Ectodermal cell (in vitro differentiated cells): ENCODE results near the gene CACNA1F.

Source experiments
- H3K27ac ChIP-seq: 2 replicates; pipeline ENCODE4 v1.7.0; 2013; ENCODE audit warnings: mild to moderate bottlenecking, low read depth, low read length; ENCODE audit not compliant: insufficient read depth, poor library complexity, severe bottlenecking
- H3K27me3 ChIP-seq: 2 replicates; pipeline ENCODE4 v1.7.0; 2013; ENCODE audit warnings: mild to moderate bottlenecking, low read length; ENCODE audit not compliant: insufficient read depth, control insufficient read depth, poor library complexity, severe bottlenecking
- H3K36me3 ChIP-seq: one replicate; pipeline ENCODE4 v1.7.0; 2013; ENCODE audit warnings: low read length; ENCODE audit not compliant: control insufficient read depth, insufficient read depth
- H3K4me1 ChIP-seq: one replicate; pipeline ENCODE4 v1.7.0; 2013; ENCODE audit warnings: low read length; ENCODE audit not compliant: control insufficient read depth, insufficient read depth
- H3K4me3 ChIP-seq: 2 replicates; pipeline ENCODE4 v1.7.0; 2013; ENCODE audit warnings: low read depth, low read length, control low read depth; ENCODE audit not compliant: insufficient read depth
- H3K9me3 ChIP-seq: 2 replicates; pipeline ENCODE4 v1.7.0; 2013; ENCODE audit warnings: mild to moderate bottlenecking, low read length, moderate library complexity; ENCODE audit not compliant: control insufficient read depth
- WGBS, 2 experiments: methylation state at CpG; one replicate each; pipeline ENCODE4 v1.1.7; 2013; ENCODE audit warnings: missing lambda C conversion rate in 2 of 2; 5-methylcytosine and 5-hydroxymethylcytosine counted together

CACNA1F gene

DNA sequence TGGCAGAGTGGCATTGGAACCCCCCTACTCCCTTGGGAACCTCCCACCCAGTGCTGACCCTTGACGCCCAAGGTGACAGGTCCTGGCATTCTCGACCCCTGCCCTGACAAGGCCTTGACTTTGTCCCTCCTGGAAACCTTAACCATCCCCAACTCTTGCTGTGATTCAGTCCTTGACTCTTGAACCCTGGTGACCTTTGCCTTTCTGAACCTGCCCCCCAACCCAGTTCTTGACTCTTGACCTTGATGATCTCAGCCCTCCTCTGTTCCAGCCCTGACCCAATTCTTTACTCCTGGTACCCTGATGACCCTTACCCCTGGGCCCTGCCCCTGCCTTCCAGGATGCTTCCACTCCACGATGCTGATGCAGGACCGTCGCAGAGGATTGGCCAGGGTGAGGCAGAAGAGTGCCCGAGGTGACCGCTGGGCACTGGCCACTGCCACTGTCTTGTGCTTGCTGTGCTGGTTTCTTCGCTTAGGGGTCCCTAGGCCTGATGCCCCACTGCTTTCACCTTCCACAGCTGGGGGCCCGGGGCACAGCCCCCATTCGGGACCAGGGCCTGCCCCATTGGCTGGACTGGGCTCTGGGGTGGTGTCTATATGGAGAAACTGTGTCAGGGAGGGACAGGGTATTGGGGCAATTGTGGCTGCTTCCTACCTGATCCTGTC is 1.7 kb downstream of the CACNA1F start:
- 91 to 92% methylated on average over 9 to 10 of the region's 10 CpGs for WGBS, 2 experiments
- H3K36me3 ChIP-seq = no peaks in the 10 kb centered on the region
- H3K27me3 ChIP-seq = no peaks in the 10 kb centered on the region
- no peaks in the 10 kb centered on the region for H3K4me1 ChIP-seq
- H3K27ac ChIP-seq = no peak overlapping the region
- no peaks in the 10 kb centered on the region for H3K9me3 ChIP-seq
- H3K4me3 ChIP-seq = no peak overlapping the region

DNA sequence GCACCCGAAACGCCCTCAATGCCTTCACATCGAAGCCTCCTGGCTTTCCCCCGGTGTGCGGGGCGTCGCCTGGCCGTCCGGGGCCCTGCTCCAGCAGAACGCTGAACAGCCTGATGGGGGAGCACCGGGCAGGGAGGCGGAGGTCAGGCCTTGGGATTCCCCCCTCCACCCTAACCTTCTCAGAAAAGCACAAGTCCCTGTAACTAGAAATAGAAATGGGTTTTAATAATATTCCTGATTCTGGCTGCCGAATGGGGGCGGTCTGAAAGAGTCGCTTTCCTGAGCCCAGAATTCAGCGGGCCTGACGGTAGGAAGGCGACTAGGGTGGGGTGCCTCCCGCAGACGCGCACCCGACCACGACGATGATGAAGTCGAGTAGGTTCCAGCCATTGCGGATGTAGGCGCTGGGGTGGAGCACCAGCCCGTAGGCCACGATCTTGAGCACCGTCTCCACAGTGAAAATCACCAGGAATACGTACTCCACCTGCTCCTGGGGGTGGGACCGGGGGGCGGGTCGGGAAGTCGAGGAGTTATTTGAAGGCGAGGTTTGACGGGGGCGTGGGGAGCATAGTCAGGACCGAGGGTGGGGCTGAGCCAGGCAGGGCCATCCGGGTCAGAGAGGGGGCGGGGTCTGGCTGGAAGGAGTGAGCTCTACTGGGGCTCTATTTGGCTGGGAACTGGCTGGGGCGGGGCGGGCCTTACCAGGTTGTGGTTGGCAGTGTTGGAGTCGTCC is 2.5 kb downstream of the CACNA1F start:
- Histone ChIP-seq H3K27ac (no peak overlapping the region), H3K4me3 (peak overlapping the region; percentile 31)

DNA sequence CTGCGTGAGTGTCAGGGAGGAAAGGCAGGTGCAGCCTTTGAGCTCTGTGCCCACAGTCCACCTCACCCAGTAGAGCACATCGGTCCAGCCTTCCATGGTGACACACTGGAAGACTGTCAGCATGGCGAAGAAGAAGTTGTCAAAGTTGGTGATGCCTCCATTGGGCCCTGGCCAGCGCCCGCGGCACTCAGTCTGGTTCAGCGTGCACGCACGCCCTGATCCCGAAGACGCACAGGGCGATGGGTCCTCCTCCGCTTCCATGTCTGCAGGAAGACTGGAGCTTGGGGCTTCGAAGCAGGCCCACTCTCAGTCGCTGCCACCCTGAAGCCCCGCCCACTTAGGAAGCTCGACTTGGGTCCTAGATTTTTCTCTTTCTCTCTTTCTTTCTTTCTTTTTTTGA is 5.0 kb downstream of the CACNA1F start:
- Histone ChIP-seq H3K27ac (no peak overlapping the region), H3K36me3 (no peaks in the 10 kb centered on the region), H3K27me3 (no peaks in the 10 kb centered on the region), H3K9me3 (no peaks in the 10 kb centered on the region), H3K4me3 (no peak overlapping the region), H3K4me1 (no peaks in the 10 kb centered on the region)
- 88 to 90% methylated on average over 17 of the region's 17 CpGs for WGBS, 2 experiments

More for the DNA sequence above, 2.5 kb downstream of the CACNA1F start:
- Histone ChIP-seq H3K27me3 (no peaks in the 10 kb centered on the region), H3K4me1 (no peaks in the 10 kb centered on the region), H3K36me3 (no peaks in the 10 kb centered on the region), H3K9me3 (no peaks in the 10 kb centered on the region)
- 2 to 3% methylated on average over 43 of the region's 44 CpGs for WGBS, 2 experiments

DNA sequence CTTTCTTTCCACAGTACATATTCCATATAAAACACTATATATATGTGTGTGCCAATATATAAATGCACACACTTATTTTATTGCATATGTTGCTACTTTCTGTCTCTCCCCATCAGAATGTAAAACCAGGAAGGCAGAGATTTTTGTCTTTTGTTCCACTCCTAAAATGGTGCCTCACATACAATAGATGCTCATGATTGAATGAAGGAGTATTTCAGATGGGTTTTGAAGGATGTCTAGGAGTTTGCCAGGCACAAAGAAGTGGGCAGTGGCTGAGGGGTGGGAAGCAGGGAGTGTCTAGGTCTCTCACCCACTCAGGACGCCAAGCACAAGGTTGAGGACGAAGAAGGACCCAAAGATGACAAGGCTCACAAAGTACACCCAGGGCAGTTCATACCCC is 5.4 kb downstream of the CACNA1F start:
- Histone ChIP-seq H3K4me1 (no peaks in the 10 kb centered on the region), H3K9me3 (no peaks in the 10 kb centered on the region), H3K36me3 (no peaks in the 10 kb centered on the region), H3K4me3 (no peak overlapping the region), H3K27me3 (no peaks in the 10 kb centered on the region), H3K27ac (no peak overlapping the region)
- WGBS, 2 experiments = 87 to 92% methylated on average over 2 of the region's 2 CpGs

DNA sequence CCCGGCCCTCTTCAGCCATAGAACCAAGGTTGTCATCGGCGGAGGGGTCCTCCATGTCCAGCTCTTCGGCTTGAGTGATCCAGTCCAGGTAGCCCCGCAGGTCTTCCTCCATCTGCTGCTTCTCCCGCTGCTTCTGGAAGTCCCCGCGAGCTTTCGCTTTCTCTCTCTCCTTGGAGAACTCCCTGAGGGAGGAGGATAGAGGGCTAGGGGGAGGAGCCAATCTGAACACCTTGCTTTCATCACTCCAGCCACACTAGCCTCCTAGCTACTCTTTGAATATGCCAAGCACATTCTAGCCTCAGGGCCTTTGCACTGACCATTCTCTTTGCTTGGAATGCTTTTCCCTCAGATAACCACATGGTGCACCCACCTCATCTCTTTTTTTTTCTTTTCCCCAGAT is 6.2 kb downstream of the CACNA1F start:
- H3K27ac ChIP-seq = no peak overlapping the region
- H3K9me3 ChIP-seq = no peaks in the 10 kb centered on the region
- WGBS, 2 experiments = 90 to 98% methylated on average over 5 to 7 of the region's 9 CpGs
- no peaks in the 10 kb centered on the region for H3K36me3 ChIP-seq
- H3K4me3 ChIP-seq = no peak overlapping the region
- H3K27me3 ChIP-seq = no peaks in the 10 kb centered on the region
- H3K4me1 ChIP-seq = no peaks in the 10 kb centered on the region

DNA sequence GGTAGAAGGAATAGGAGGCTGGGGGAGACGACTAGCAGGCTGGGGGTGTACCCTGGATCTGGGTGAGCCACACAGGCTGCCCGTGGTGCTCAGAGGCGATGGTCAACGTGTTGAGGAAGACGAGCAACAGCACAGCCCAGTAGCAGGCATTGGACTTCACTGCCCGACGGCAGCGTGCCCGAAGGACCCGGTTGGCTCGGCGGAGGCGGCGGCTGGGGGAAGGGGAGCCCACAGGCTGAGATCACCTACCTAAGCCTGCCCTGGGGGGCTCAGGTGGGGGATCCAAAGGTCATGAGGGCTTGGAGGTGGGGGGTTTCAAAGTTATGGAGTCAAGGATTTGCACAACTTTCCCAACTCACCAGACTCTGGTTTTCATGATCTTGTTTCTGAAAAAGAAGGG is 7.3 kb downstream of the CACNA1F start:
- no peak overlapping the region for H3K4me3 ChIP-seq
- 83 to 88% methylated on average over 14 of the region's 14 CpGs for WGBS, 2 experiments

DNA sequence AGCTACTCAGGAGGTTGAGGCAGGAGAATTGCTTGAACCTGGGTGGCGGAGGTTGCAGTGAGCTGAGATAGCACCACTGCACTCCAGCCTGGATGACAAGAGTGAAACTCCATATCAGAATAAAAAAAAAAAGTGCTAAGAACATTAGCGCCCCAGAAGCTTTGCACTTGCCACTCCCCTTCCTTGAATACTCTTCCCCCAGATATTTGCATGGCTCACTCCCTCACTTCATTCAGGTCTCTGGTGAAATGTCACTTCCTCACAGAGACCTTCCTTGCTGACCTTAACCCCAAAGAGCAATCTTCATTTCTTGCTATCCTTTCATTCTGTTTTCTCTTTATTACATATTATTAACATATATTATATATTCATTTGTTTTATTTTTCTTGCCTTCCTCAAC is 11.3 kb downstream of the CACNA1F start:
- H3K4me1 ChIP-seq = no peaks in the 10 kb centered on the region
- H3K36me3 ChIP-seq = no peaks in the 10 kb centered on the region
- 69 to 73% methylated on average over 2 of the region's 2 CpGs for WGBS, 2 experiments
- H3K9me3 ChIP-seq = no peaks in the 10 kb centered on the region
- no peak overlapping the region for H3K27ac ChIP-seq
- H3K27me3 ChIP-seq = no peaks in the 10 kb centered on the region
- no peak overlapping the region for H3K4me3 ChIP-seq

More for the DNA sequence above, 7.3 kb downstream of the CACNA1F start:
- Histone ChIP-seq H3K27me3 (no peaks in the 10 kb centered on the region), H3K36me3 (no peaks in the 10 kb centered on the region), H3K27ac (no peak overlapping the region), H3K9me3 (no peaks in the 10 kb centered on the region), H3K4me1 (no peaks in the 10 kb centered on the region)

DNA sequence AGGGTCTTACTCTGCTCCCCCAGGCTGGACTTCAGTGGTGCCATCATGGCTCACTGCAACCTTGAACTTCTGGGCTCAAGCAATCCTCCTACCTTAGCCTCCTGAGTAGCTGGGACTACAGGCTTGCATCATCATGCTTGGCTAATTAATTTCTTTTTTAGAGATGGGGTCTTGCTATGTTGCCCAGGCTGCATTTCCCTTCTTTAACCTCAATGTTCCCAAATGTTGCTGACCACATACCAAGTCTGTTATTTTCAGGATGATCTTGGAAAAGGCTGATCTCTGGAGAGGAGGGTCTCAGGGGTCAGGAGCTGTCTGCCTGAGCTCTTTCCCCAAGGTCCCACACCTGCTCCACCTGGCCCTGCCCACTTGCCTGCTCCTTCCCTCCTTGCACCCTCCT is 13.0 kb downstream of the CACNA1F start:
- no peaks in the 10 kb centered on the region for H3K27me3 ChIP-seq
- H3K4me1 ChIP-seq = no peaks in the 10 kb centered on the region
- H3K36me3 ChIP-seq = no peaks in the 10 kb centered on the region
- H3K9me3 ChIP-seq = no peaks in the 10 kb centered on the region
- H3K27ac ChIP-seq = no peak overlapping the region
- no peak overlapping the region for H3K4me3 ChIP-seq

DNA sequence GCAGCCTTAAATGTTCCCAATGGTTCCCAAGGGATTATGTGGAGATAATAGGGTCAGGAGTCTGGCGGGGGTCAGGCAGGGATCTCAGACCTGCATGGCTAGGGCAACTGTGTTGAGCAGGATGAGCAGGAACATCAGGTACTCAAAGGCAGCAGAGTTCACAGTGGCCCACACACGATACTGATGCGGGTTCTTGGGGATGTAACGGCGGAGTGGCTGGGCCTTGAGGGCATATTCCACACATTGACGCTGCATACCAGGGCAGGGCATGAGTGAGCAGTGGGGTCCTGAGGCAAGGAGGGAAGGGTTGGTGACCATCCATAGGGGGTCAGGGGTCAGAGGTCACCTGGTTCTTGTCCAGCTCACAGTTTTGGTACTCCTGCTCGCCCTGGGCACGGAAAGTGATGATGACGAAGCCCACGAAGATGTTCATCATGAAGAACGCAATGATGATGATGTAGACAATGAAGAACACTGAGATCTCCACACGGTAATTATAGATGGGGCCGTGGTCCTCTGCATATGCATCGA is 18.1 kb downstream of the CACNA1F start:
- H3K27ac ChIP-seq = no peak overlapping the region
- WGBS, 2 experiments = 92 to 94% methylated on average over 14 of the region's 14 CpGs
- H3K36me3 ChIP-seq = no peaks in the 10 kb centered on the region
- H3K4me3 ChIP-seq = no peak overlapping the region
- H3K4me1 ChIP-seq = no peaks in the 10 kb centered on the region
- no peaks in the 10 kb centered on the region for H3K27me3 ChIP-seq
- no peaks in the 10 kb centered on the region for H3K9me3 ChIP-seq

DNA sequence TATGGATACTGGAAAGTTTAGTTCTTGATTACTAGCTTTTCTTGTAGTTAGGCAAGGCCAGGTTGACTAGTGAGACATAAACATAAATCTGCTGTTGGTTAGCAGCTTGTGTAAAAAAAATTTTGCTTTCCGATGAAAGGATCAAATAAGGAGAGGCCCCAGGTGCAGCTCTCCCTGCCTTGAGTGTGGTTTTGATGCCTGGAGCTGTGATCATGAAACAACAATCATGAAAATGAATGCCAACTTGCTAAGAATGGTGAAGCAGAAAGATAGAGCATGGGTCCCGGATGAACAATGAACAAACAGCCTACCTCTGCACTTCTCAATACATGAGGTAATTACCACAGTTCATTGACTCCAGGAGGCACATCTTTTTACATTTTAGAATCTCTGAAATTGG is 18.7 kb downstream of the CACNA1F start:
- Histone ChIP-seq H3K9me3 (no peaks in the 10 kb centered on the region), H3K27ac (no peak overlapping the region), H3K36me3 (no peaks in the 10 kb centered on the region), H3K4me3 (no peak overlapping the region), H3K4me1 (no peaks in the 10 kb centered on the region), H3K27me3 (no peaks in the 10 kb centered on the region)
- 92 to 93% methylated on average over 2 of the region's 2 CpGs for WGBS, 2 experiments
